Aorta (tissue), 5 donors: ENCODE data around the gene AGBL3. TPM values are rescaled to one million over a fixed set of nuclear protein-coding genes. Genes with fewer than 3 reads are reported as not detected.

Experiments used
- ATAC-seq: fragments of 200-7000 bp; cut with Tn5 transposase; one replicate; pipeline ENCODE4 v1.9.1; 2022; ENCODE audit warnings: moderate library complexity; ENCODE audit not compliant: low FRiP score
- DNase-seq, 2 donors: peaks; one replicate each; pipeline ENCODE4 v3.0.0-alpha.2; 2020
- H3K27ac ChIP-seq, 2 donors: one replicate each; pipeline ENCODE4 v1.5.1; 2013; ENCODE audit warnings: low read length in 2 of 2, mild to moderate bottlenecking in 2 of 2, moderate library complexity in 2 of 2, control low read depth in 1 of 2, inconsistent platforms in 1 of 2, low read depth in 1 of 2
- H3K27me3 ChIP-seq, 2 donors: one replicate each; pipeline ENCODE4 v1.6.1; 2013; ENCODE audit warnings: control low read depth in 1 of 2, low read length in 1 of 2, mild to moderate bottlenecking in 1 of 2, moderate library complexity in 1 of 2; ENCODE audit not compliant: insufficient read depth in 2 of 2, control insufficient read depth in 1 of 2
- H3K36me3 ChIP-seq, 2 donors: one replicate each; pipeline ENCODE4 v1.6.1; 2013; ENCODE audit warnings: control low read depth in 1 of 2, low read length in 1 of 2, mild to moderate bottlenecking in 1 of 2; ENCODE audit not compliant: insufficient read depth in 2 of 2, control insufficient read depth in 1 of 2
- H3K4me1 ChIP-seq, 2 donors: one replicate each; pipeline ENCODE4 v1.6.1; 2013; ENCODE audit warnings: low read length in 2 of 2, control low read depth in 1 of 2, mild to moderate bottlenecking in 1 of 2, moderate library complexity in 1 of 2; ENCODE audit not compliant: insufficient read depth in 2 of 2, control insufficient read depth in 1 of 2
- H3K4me3 ChIP-seq, 2 donors: one replicate each; pipeline ENCODE4 v1.5.1; 2013; ENCODE audit warnings: low read length in 2 of 2, control low read depth in 1 of 2, mild to moderate bottlenecking in 1 of 2
- H3K9me3 ChIP-seq: one replicate; pipeline ENCODE4 v1.6.1; 2013; ENCODE audit warnings: mild to moderate bottlenecking, low read length; ENCODE audit not compliant: control insufficient read depth
- WGBS, 2 donors: extraction: QIAGEN DNeasy Blood & Tissue Kit; methylation state at CpG; one replicate each; pipeline ENCODE4 v1.1.7; 2013; 5-methylcytosine and 5-hydroxymethylcytosine counted together
- intact Hi-C, 2 donors: fragments of 100-400 bp; cut with DNase I; formaldehyde crosslinking; loops; one replicate each; pipeline versions ENCODE4 v1.14.2 to v1.15.0; 2022
- polyA plus RNA-seq, 2 donors: library from polyadenylated mRNA; stranded (reverse); fragments of 200-250 nt; gene quantifications; one replicate each; pipeline ENCODE4 v1.2.3, GENCODE V29; 2013
- total RNA-seq, 2 donors: library from RNA; stranded (reverse); fragmentation: NEBNext Ultra II Directional; extraction: Animal tissue kit (Norgen Biotek cat#: 25700); gene quantifications; one replicate each; pipeline ENCODE4 v1.2.1, GENCODE V29; 2021
- donor health status: healthy with polysubstance abuse.
- donor health status: Bipolar disorder and iron deficiency.
- donor health status: DM: no; HTN: no; CAD: no.
- donor health status: DM: no; HTN: no; CAD: no.
- donor health status: DM: yes; HTN: yes; CAD: no.

The AGBL3 gene
- total and polyA plus RNA-seq, 4 donors: 2.5 to 8.8 (median 3.1) TPM

- no peaks in the 10 kb centered on the region for H3K36me3 ChIP-seq
- no peak overlapping the region for H3K4me3 ChIP-seq
- no peak overlapping the region for H3K27ac ChIP-seq
- no peaks in the 10 kb centered on the region for H3K9me3 ChIP-seq
- no peaks in the 10 kb centered on the region for H3K27me3 ChIP-seq
- no peaks in the 10 kb centered on the region for H3K4me1 ChIP-seq
- 57 to 72% methylated on average over 3 of the region's 3 CpGs for WGBS, 2 donors
- intact Hi-C loops: no loop called here
- no peak for ATAC-seq
- no peak for DNase-seq
Measured at GRCh38 chr7:135075716-135076115, 89.4 kb downstream of the AGBL3 start.

GRCh38 chr7:135076882-135077281 lies 90.6 kb downstream of the AGBL3 start:
- DNase-seq: no peak
- no peak overlapping the region for H3K4me3 ChIP-seq
- no peaks in the 10 kb centered on the region for H3K36me3 ChIP-seq
- ATAC-seq: no peak
- no peaks in the 10 kb centered on the region for H3K27me3 ChIP-seq
- intact Hi-C loops: no loop called here
- H3K9me3 ChIP-seq: no peaks in the 10 kb centered on the region
- no peaks in the 10 kb centered on the region for H3K4me1 ChIP-seq
- H3K27ac ChIP-seq: no peak overlapping the region
- 87 to 95% methylated on average over 4 of the region's 4 CpGs for WGBS, 2 donors

- H3K36me3 ChIP-seq: no peaks in the 10 kb centered on the region
- DNase-seq (no peak), ATAC-seq (no peak)
- no peaks in the 10 kb centered on the region for H3K4me1 ChIP-seq
- H3K4me3 ChIP-seq: no peak overlapping the region
- WGBS, 2 donors: 76 to 77% methylated on average over 7 of the region's 7 CpGs
- intact Hi-C loops: no loop called here
- H3K9me3 ChIP-seq: no peaks in the 10 kb centered on the region
- H3K27ac ChIP-seq: no peak overlapping the region
- H3K27me3 ChIP-seq: no peaks in the 10 kb centered on the region
Measured at GRCh38 chr7:135077642-135078041, 91.3 kb downstream of the AGBL3 start.

GRCh38 chr7:135078051-135078450 lies 91.7 kb downstream of the AGBL3 start:
- no peak overlapping the region for H3K27ac ChIP-seq
- DNase-seq: no peak
- no peaks in the 10 kb centered on the region for H3K9me3 ChIP-seq
- H3K4me1 ChIP-seq: no peaks in the 10 kb centered on the region
- no peaks in the 10 kb centered on the region for H3K27me3 ChIP-seq
- no peak for ATAC-seq
- H3K4me3 ChIP-seq: no peak overlapping the region
- no peaks in the 10 kb centered on the region for H3K36me3 ChIP-seq
- intact Hi-C loops: no loop called here

GRCh38 chr7:135079068-135079467 lies 92.8 kb downstream of the AGBL3 start:
- intact Hi-C loops: no loop called here
- H3K4me3 ChIP-seq: no peak overlapping the region
- ATAC-seq (no peak), DNase-seq (no peak)
- no peaks in the 10 kb centered on the region for H3K36me3 ChIP-seq
- H3K27ac ChIP-seq: no peak overlapping the region
- no peaks in the 10 kb centered on the region for H3K27me3 ChIP-seq
- no peaks in the 10 kb centered on the region for H3K4me1 ChIP-seq
- H3K9me3 ChIP-seq: no peaks in the 10 kb centered on the region

GRCh38 chr7:135083005-135083404 lies 96.7 kb downstream of the AGBL3 start:
- Histone ChIP-seq H3K9me3 (no peaks in the 10 kb centered on the region), H3K36me3 (no peaks in the 10 kb centered on the region), H3K27ac (no peak overlapping the region), H3K4me1 (no peaks in the 10 kb centered on the region), H3K4me3 (no peak overlapping the region), H3K27me3 (no peaks in the 10 kb centered on the region)
- DNase-seq (no peak), ATAC-seq (no peak)
- intact Hi-C loops: no loop called here
- 0 to 1% methylated on average over 1 of the region's 1 CpG for WGBS, 2 donors

- H3K27me3 ChIP-seq: no peaks in the 10 kb centered on the region
- no peaks in the 10 kb centered on the region for H3K36me3 ChIP-seq
- WGBS, 2 donors: 92 to 93% methylated on average over 1 of the region's 1 CpG
- DNase-seq: no peak
- H3K9me3 ChIP-seq: no peaks in the 10 kb centered on the region
- H3K4me3 ChIP-seq: no peak overlapping the region
- intact Hi-C loops: no loop called here
- no peak for ATAC-seq
- no peak overlapping the region for H3K27ac ChIP-seq
- H3K4me1 ChIP-seq: no peaks in the 10 kb centered on the region
Measured at GRCh38 chr7:135088566-135088965, 102.3 kb downstream of the AGBL3 start.

- Histone ChIP-seq H3K9me3 (no peaks in the 10 kb centered on the region), H3K4me3 (no peak overlapping the region), H3K27ac (no peak overlapping the region), H3K27me3 (peaks cover 0 to 2% of the 10 kb centered on the region in 2 donors), H3K4me1 (no peaks in the 10 kb centered on the region), H3K36me3 (no peaks in the 10 kb centered on the region)
- ATAC-seq (no peak), DNase-seq (no peak)
- WGBS, 2 donors: 96 to 97% methylated on average over 1 of the region's 1 CpG
- intact Hi-C loops: no loop called here
Measured at GRCh38 chr7:135091717-135092116, 105.4 kb downstream of the AGBL3 start.

GRCh38 chr7:135094472-135095237 lies 108.3 kb downstream of the AGBL3 start:
- DNase-seq (no peak), ATAC-seq (no peak)
- 94% methylated on average over 2 of the region's 2 CpGs for WGBS, 2 donors
- intact Hi-C loops: no loop called here
- H3K9me3 ChIP-seq: no peaks in the 10 kb centered on the region
- no peaks in the 10 kb centered on the region for H3K36me3 ChIP-seq
- H3K27ac ChIP-seq: no peak overlapping the region
- H3K4me1 ChIP-seq: no peaks in the 10 kb centered on the region
- peaks cover 0 to 2% of the 10 kb centered on the region in 2 donors for H3K27me3 ChIP-seq
- no peak overlapping the region for H3K4me3 ChIP-seq
